Body of pancreas (tissue), 4 donors: ENCODE data around the gene TMEM98.
"Not testable (repeated sequence)": the region's sequence is repeated elsewhere in the genome, so short reads cannot be mapped to it uniquely, and the experiment has no call there.

Experiments
- CTCF ChIP-seq, 7 experiments: fragments of 450-650 bp in 4 of 7; fragments of 200-600 bp in 3 of 7; sonication (generic) in 3 of 7; IDR thresholded peaks; one replicate each; pipeline ENCODE4 v1.5.1; 2016 to 2019; ENCODE audit warnings: antibody characterized with exemption in 7 of 7
- POLR2A ChIP-seq, 3 donors: fragments of 450-650 bp; IDR thresholded peaks; one replicate each; pipeline ENCODE4 v1.6.1; 2016; ENCODE audit warnings: antibody characterized with exemption in 3 of 3, mild to moderate bottlenecking in 2 of 3

- not testable (repeated sequence) for TF ChIP-seq POLR2A, CTCF (IDR thresholded peaks at IDR 0.05)
Measured at GRCh38 chr17:32887410-32887809, 40.5 kb upstream of the TMEM98 start.
